Measurements from ENCODE around the gene FLRT1.

FLRT1 gene, protein sequence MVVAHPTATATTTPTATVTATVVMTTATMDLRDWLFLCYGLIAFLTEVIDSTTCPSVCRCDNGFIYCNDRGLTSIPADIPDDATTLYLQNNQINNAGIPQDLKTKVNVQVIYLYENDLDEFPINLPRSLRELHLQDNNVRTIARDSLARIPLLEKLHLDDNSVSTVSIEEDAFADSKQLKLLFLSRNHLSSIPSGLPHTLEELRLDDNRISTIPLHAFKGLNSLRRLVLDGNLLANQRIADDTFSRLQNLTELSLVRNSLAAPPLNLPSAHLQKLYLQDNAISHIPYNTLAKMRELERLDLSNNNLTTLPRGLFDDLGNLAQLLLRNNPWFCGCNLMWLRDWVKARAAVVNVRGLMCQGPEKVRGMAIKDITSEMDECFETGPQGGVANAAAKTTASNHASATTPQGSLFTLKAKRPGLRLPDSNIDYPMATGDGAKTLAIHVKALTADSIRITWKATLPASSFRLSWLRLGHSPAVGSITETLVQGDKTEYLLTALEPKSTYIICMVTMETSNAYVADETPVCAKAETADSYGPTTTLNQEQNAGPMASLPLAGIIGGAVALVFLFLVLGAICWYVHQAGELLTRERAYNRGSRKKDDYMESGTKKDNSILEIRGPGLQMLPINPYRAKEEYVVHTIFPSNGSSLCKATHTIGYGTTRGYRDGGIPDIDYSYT

GRCh38 chr11:64035576-64035975 lies at the start of gene FLRT1:
Gene FLRT1 (plus strand): TSS chr11:64035931. CDS start chr11:64116268, 80,337 bp downstream.
- ATAC-seq (no peak), DNase-seq (no peak)

DNA sequence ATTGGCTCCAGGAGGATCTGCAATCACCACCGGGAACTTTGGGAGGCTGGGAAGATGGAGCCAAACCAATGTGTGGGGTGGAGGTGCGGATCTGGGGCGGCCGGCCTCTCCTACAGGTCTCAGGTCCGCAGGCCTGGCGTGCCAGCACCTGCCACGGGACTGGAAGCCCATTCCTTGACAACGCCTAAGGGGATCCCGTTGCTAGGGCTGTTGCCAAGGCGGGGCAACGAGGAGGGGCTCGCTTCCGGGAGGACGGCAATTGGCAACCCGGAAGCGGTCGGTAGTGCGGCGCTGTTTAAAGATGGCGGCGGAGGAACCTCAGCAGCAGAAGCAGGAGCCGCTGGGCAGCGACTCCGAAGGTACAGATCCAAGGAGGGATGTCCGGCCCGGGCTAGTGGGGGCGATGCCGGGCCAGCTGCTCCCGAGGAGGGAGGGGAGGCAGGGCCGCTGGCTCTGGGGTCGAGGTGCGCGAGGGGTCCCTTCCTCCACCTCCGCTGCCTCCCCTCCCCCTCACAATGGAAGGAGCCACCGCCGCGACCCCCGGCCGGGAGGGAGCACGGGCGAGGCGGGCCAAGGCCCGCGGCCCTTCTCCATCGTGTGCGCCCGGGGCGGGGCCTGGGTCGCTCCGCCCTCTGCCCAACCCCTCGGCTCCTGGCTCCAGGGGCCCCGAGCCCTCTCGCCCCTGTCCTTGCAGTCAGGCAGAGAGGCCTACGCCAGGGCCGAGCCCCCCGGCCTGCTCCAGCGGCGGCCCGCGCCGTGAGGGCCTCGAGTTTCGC lies 49.4 kb upstream of the FLRT1 start, which contains the start of gene OTUB1:
Gene OTUB1 (plus strand): TSS at position 283 of the 776 bp plus-strand sequence. CDS start 19 bp downstream, at position 302.
- ATAC-seq = peak; percentile 91
- DNase-seq = peak; percentile 90

- DNase-seq = no peak
These were observed 48.7 kb upstream of the FLRT1 start for GRCh38 chr11:63986932-63987513.

GRCh38 chr11:63991558-63991957 lies 44.2 kb upstream of the FLRT1 start:
- ATAC-seq (no peak), DNase-seq (no peak)

More at GRCh38 chr11:63986932-63987513, 48.7 kb upstream of the FLRT1 start:
- ATAC-seq = no peak

GRCh38 chr11:63993100-63993499 lies 42.6 kb upstream of the FLRT1 start:
- ATAC-seq (no peak), DNase-seq (no peak)

DNA sequence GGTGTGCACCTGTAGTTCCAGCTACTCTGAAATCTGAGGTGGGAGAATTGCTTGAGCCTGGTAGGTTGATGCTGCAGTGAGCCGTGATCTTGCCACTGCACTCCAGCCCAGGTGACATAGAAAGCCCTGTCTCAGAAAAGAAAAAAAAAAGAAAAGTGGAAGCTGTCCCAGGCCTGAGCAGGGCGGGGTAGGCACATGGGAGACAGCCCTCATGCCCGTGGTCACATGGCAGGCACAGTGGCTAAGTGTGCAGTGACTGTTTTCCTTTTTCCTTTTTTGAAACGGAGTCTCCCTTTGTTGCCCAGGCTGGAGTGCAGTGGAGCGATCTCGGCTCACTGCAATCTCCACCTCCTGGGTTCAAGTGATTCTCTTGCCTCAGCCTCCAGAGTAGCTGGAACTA lies 41.7 kb upstream of the FLRT1 start:
- ATAC-seq = no peak
- DNase-seq = no peak

DNA sequence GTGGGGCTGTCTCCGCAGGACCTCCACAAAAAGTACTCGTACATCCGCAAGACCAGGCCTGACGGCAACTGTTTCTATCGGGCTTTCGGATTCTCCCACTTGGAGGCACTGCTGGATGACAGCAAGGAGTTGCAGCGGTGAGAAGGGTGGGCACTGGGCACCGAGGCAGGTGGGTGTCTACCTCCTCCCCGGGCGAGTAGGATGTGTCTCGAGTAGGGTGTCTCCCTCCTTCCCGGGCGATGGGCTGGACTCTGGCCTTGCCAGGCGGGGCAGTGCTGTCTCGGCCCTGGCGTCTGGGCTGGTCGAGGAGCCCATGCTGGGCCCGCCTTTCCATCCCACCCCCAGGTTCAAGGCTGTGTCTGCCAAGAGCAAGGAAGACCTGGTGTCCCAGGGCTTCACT lies 39.2 kb upstream of the FLRT1 start:
- ATAC-seq = no peak
- no peak for DNase-seq

DNA sequence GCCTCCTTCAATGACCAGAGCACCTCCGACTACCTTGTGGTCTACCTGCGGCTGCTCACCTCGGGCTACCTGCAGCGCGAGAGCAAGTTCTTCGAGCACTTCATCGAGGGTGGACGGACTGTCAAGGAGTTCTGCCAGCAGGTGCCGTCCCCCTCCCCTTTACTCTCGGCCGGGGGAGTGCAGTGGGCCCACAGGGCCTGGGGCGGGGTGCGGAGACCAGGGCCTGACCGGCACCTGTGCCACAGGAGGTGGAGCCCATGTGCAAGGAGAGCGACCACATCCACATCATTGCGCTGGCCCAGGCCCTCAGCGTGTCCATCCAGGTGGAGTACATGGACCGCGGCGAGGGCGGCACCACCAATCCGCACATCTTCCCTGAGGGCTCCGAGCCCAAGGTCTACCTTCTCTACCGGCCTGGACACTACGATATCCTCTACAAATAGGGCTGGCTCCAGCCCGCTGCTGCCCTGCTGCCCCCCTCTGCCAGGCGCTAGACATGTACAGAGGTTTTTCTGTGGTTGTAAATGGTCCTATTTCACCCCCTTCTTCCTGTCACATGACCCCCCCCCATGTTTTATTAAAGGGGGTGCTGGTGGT lies 38.5 kb upstream of the FLRT1 start:
- ATAC-seq = no peak
- DNase-seq = no peak

DNA sequence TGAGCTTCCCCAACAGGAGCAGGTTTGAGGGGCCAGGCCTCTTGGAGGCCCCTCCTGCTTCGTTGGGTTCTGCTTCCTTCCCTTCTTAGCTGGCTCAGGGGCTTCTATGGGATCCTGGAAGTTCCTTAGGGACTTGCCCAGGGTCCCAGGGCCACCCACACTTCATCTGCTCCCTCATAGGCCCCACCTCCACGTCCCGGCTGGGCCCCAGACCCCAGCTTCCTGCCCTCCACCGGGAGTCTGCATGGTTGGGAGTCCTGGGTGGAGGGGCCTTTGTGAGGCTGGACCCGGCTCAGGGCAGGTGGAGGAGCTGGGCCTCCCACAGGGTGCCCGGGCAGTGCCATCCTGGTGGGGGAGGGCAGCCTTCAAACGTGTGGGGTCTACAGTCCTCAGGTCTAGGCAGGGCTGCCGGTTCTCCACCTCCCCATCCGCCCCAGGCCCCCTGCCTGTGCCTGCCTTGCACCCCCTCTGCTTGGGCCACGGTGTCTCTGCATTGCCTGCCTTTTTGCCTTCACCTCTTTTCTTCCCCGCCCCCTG lies 37.9 kb upstream of the FLRT1 start:
- DNase-seq = no peak
- no peak for ATAC-seq

DNA sequence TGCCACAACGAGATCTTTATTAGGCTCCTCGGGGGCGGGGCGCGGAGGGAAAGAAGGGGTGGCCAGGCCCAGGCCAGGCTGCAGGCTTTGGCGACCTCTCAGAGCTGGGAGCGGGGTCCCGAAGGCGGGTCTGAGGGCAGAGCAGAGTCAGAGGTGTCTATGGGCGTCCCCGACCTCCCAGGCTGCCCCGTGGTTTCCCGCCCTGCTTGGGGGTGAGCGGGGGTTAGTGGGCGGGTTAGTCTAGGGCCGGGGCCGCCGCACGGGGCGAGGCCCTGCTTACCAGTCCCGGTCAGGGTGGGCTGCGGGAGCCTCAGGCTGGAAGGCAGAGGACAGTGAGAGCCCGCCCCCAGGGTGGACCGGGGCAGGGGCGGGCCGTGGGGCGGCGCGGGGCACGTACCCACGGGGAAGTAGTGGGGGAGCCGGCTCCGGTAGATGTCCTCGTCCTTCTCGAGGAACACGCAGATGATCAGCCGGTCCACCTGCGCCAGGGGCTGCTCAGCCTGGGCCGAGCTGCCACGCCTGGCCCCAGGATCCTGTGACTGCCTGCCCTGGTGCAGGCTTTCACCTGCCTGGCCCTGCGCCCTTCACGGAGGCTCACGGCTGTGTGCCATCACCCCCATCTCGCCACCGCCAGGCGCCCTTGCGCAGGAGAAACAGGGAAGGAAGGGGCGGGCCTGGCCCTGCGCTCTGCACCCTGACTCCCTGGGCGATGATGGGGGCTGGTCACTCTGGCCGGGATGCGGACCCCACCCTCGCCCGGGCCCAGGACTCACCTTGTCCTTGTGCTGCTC lies 37.0 kb upstream of the FLRT1 start:
- no peak for DNase-seq
- ATAC-seq = no peak

DNA sequence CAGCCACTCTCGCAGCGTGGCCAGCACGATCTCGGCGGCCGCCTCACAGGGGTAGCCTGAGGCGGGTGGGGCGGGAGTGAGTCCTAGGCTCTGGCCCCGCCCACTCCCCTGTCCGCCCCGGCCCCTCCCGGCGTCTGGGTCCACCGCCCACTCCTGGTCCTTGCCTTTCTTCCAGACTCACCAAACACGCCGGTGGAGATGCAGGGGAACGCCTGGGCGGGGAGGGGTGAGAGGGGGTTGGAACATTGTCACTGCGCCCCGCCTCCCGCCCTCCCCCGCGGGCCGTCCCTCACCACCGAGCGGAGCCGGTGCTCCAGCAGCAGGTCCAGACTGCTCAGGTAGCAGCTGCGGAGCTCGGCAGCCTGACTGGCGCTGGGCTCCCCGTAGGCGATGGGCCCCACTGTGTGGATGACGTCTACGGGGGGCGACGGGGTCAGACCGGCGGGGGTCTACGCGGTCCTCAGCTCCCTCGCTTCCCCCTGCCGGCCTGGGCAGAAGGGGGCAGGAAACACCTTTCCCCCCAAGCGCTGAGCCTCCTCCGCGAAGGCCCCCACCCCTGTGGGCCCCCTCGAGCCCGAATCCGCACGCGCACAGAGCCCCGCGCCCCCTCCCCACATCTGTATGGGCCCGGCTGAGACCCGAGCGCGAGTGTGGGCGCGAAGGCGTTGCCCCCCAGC lies 36.2 kb upstream of the FLRT1 start:
- ATAC-seq (peak; percentile 44), DNase-seq (peak; percentile 69)

GRCh38 chr11:64000026-64000739 lies 35.5 kb upstream of the FLRT1 start:
- ATAC-seq = peak; percentile 85
- peak; percentile 79 for DNase-seq

- DNase-seq (no peak), ATAC-seq (no peak)
These were observed 34.8 kb upstream of the FLRT1 start for GRCh38 chr11:64000740-64001483.

GRCh38 chr11:64001484-64002420 lies 34.0 kb upstream of the FLRT1 start:
- no peak for ATAC-seq

DNA sequence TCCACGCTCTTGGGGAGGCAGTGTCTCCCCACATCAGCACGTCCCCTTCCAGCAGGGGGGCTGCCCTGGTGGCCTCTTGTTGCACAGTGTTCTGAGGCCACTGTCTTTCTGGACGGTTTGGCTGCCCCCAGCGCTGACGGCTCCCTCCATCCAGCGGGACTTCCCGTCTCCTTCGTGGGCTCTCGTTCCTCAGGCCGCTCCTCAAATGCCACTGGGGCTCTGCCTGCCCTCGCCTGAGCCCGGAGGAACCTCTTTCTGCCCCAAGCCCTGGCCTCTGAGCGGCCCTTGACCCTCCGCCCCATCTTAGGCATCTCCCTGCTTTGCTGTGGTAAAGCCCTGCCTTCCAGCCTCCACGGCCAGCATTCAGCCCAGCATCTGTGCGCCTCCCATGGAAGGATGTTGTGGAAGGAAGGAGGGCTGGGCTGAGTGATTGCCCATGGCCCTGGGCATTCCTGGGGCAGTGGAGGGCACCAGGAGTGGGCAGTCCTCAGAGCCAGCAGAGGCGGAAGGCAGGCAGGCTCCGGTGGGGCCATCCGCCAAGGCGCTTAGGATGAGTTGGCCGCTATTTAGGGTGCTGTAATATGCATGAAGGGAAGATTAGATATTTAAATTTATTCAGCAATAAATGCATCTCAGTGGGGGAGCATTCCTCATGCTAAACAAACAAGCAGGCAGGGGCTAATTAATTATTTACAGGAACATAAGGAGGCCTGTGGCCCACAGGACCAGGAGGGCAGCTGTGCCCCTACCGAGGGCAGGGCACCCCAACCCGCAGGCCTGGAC lies 31.7 kb upstream of the FLRT1 start:
- ATAC-seq (no peak), DNase-seq (no peak)

More at GRCh38 chr11:64001484-64002420, 34.0 kb upstream of the FLRT1 start:
- no peak for DNase-seq

DNA sequence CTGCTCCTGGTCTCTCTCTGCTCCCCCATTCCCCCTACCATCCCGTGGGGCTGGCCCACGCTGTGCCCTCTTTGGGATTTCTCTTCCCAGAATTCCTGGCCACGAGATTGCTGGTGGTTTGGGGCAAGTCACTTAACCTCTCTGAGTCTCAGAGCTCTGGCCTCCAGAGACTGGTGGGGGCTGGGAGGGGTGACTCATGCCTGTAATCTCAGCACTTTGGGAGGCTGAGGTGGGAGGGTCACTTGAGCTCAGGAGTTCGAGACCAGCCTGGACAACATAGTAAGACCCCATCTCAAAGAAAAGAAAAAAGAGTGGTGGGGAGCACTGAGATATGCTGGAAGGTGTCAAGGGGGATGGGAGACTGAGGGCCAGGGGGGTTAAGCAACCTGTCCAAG lies 31.1 kb upstream of the FLRT1 start:
- DNase-seq = no peak
- ATAC-seq = no peak

DNA sequence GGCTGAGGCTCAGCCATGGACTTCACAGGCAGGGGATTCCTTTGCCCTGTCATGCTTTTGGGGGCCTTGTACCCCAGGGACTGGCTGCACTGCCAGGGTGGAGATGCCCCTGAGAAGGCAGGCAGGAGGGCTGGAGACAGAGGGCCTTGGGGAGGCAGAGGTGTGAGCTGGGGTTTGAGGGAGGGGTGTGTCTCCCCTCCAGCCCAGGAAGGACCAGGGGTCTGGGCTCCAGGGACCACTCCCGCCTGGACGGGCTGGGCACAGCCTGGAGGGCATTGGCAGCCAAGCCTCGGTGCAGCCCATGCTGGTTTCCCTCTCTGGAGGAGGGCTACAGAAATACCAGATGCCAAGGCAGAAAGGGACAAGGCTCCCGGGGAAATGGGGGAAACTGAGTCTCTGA lies 30.0 kb upstream of the FLRT1 start:
- DNase-seq (no peak), ATAC-seq (no peak)

Data from stimulated activated naive CD8-positive, alpha-beta T cell treated with anti-CD3 and anti-CD28 coated beads, Interleukin-15, Interleukin-2, amounts not matched to agents 100 U/mL and 50 U/mL, for 24 hours (primary cell).